Skeletal muscle tissue (tissue), 4 donors: Measurements from ENCODE around the gene PPID. TPM values are rescaled to one million over a fixed set of nuclear protein-coding genes. Genes with fewer than 3 reads are reported as not detected.
A peak's percentile ranks its signal among the peaks of the same experiment; 100 is the strongest.

Experiments
- H3K27ac ChIP-seq: one replicate; pipeline ENCODE4 v1.7.0; 2013; ENCODE audit warnings: mild to moderate bottlenecking, low read depth, low read length, inconsistent platforms
- H3K27me3 ChIP-seq, 3 donors: one replicate each; pipeline ENCODE4 v1.7.0; 2013; ENCODE audit warnings: low read length in 3 of 3; ENCODE audit not compliant: control insufficient read depth in 3 of 3, insufficient read depth in 3 of 3
- H3K36me3 ChIP-seq, 3 donors: one replicate each; pipeline ENCODE4 v1.7.0; 2013; ENCODE audit warnings: low read length in 3 of 3; ENCODE audit not compliant: control insufficient read depth in 3 of 3, insufficient read depth in 3 of 3
- H3K4me1 ChIP-seq, 3 donors: one replicate each; pipeline ENCODE4 v1.7.0; 2013; ENCODE audit warnings: low read length in 3 of 3, mild to moderate bottlenecking in 3 of 3; ENCODE audit not compliant: control insufficient read depth in 3 of 3, insufficient read depth in 3 of 3
- H3K4me3 ChIP-seq, 3 donors: one replicate each; pipeline ENCODE4 v1.7.0; 2013; ENCODE audit warnings: low read length in 3 of 3
- H3K9ac ChIP-seq, 3 donors: one replicate each; pipeline ENCODE4 v1.7.0; 2013; ENCODE audit warnings: low read length in 3 of 3, mild to moderate bottlenecking in 3 of 3, moderate library complexity in 2 of 3, low read depth in 1 of 3
- H3K9me3 ChIP-seq, 3 donors: one replicate each; pipeline ENCODE4 v1.7.0; 2013; ENCODE audit warnings: low read length in 3 of 3; ENCODE audit not compliant: control insufficient read depth in 3 of 3
- total RNA-seq: library from RNA; depleted of rRNA; stranded (reverse); fragments of >200 nt; gene quantifications from one replicate; pipeline ENCODE4 v1.2.3, GENCODE V29; 2014
- donor health status: Osteomylitis.

PPID gene
- total RNA-seq, 1 donor from 2014 or later, result 24.0 TPM

- no peaks in the 10 kb centered on the region for H3K27me3 ChIP-seq
- H3K9me3 ChIP-seq, result no peaks in the 10 kb centered on the region
- no peak overlapping the region for H3K27ac ChIP-seq
- H3K4me3 ChIP-seq, result no peak overlapping the region
- H3K4me1 ChIP-seq, result no peaks in the 10 kb centered on the region
- no peaks in the 10 kb centered on the region for H3K36me3 ChIP-seq
- no peak overlapping the region for H3K9ac ChIP-seq
These were observed 16.4 kb upstream of the PPID start for GRCh38 chr4:158739600-158739999.

DNA sequence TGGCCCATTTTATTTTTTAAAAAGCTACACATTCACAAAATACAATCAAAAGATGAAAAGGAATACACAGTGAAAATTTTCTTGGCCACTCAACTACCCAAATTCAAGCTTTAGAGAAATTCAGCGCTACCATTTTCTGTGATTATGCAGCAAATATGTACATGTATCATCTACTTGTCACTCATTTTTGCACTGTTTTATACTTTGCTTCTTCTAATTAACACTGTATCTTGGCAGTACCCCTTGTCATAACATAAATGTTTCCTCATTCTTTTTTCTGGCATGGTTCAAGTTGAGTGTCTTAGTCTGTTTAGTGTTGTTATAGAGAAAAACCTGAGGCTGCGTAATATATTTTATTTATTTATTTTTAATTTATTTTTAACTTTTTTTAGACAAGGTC, 15.7 kb upstream of the PPID start:
- no peaks in the 10 kb centered on the region for H3K4me1 ChIP-seq
- H3K36me3 ChIP-seq, result no peaks in the 10 kb centered on the region
- H3K4me3 ChIP-seq, result no peak overlapping the region
- H3K9ac ChIP-seq, result no peak overlapping the region
- H3K27me3 ChIP-seq, result no peaks in the 10 kb centered on the region
- no peaks in the 10 kb centered on the region for H3K9me3 ChIP-seq
- no peak overlapping the region for H3K27ac ChIP-seq

- Histone ChIP-seq H3K4me1 (no peaks in the 10 kb centered on the region), H3K9me3 (no peaks in the 10 kb centered on the region), H3K27me3 (no peaks in the 10 kb centered on the region), H3K4me3 (no peak overlapping the region), H3K27ac (no peak overlapping the region), H3K36me3 (no peaks in the 10 kb centered on the region), H3K9ac (peak overlapping the region in 1 of 3 donors; percentile 1)
These were observed 6.7 kb upstream of the PPID start for GRCh38 chr4:158729716-158730559.

DNA sequence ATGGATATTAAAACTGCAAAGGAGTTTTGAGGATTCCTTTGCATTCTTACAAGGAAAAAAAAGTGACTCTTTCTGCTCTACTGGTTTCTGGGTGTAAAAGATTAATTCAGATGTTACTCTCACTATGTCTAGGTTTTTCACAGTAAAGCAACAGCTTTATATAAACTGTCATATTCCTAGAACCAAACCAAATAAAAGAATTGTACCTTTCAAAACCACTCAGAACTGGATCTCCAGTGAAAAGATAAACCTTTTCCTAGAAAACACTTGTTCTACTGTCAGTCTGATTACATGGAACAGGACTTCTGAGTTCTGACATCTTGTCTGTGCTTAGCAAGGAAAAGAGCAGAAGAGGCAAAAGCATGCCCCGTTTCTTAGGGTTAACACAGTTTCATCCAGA, 5.0 kb upstream of the PPID start:
- no peak overlapping the region for H3K27ac ChIP-seq
- no peak overlapping the region for H3K9ac ChIP-seq
- peaks cover 0 to 3% (median 3%) of the 10 kb centered on the region in 3 donors for H3K4me1 ChIP-seq
- H3K4me3 ChIP-seq, result no peak overlapping the region
- H3K36me3 ChIP-seq, result no peaks in the 10 kb centered on the region
- H3K27me3 ChIP-seq, result no peaks in the 10 kb centered on the region
- H3K9me3 ChIP-seq, result no peaks in the 10 kb centered on the region

GRCh38 chr4:158726633-158727032, 3.4 kb upstream of the PPID start:
- H3K9ac ChIP-seq, result no peak overlapping the region
- H3K27me3 ChIP-seq, result no peaks in the 10 kb centered on the region
- H3K9me3 ChIP-seq, result no peaks in the 10 kb centered on the region
- H3K4me1 ChIP-seq, result peaks cover 10 to 12% (median 11%) of the 10 kb centered on the region in 3 donors
- no peak overlapping the region for H3K4me3 ChIP-seq
- no peak overlapping the region for H3K27ac ChIP-seq
- H3K36me3 ChIP-seq, result no peaks in the 10 kb centered on the region

GRCh38 chr4:158724637-158725036, 1.4 kb upstream of the PPID start:
- Histone ChIP-seq H3K9ac (no peak overlapping the region), H3K4me3 (no peak overlapping the region), H3K27me3 (no peaks in the 10 kb centered on the region), H3K9me3 (no peaks in the 10 kb centered on the region), H3K27ac (no peak overlapping the region), H3K36me3 (peaks cover 2 to 9% (median 9%) of the 10 kb centered on the region in 3 donors), H3K4me1 (peaks cover 12 to 16% (median 13%) of the 10 kb centered on the region in 3 donors)

- peak overlapping the region; percentile 83 to 92 (median 88) for H3K4me3 ChIP-seq
- peak overlapping the region; percentile 90 for H3K27ac ChIP-seq
- H3K9me3 ChIP-seq, result no peaks in the 10 kb centered on the region
- H3K36me3 ChIP-seq, result peaks cover 5 to 31% (median 27%) of the 10 kb centered on the region in 3 donors
- H3K27me3 ChIP-seq, result no peaks in the 10 kb centered on the region
- peak overlapping the region; percentile 94 to 97 (median 94) for H3K9ac ChIP-seq
- peaks cover 12 to 17% (median 13%) of the 10 kb centered on the region in 3 donors for H3K4me1 ChIP-seq
These were observed 792 bp downstream of the PPID start for GRCh38 chr4:158722291-158722916.

GRCh38 chr4:158721680-158722079, 1.5 kb downstream of the PPID start:
- peak overlapping the region in 1 of 3 donors; percentile 94 for H3K9ac ChIP-seq
- H3K36me3 ChIP-seq, result peaks cover 5 to 37% (median 27%) of the 10 kb centered on the region in 3 donors
- no peak overlapping the region for H3K4me3 ChIP-seq
- no peaks in the 10 kb centered on the region for H3K9me3 ChIP-seq
- no peaks in the 10 kb centered on the region for H3K27me3 ChIP-seq
- peaks cover 12 to 17% (median 13%) of the 10 kb centered on the region in 3 donors for H3K4me1 ChIP-seq
- no peak overlapping the region for H3K27ac ChIP-seq

DNA sequence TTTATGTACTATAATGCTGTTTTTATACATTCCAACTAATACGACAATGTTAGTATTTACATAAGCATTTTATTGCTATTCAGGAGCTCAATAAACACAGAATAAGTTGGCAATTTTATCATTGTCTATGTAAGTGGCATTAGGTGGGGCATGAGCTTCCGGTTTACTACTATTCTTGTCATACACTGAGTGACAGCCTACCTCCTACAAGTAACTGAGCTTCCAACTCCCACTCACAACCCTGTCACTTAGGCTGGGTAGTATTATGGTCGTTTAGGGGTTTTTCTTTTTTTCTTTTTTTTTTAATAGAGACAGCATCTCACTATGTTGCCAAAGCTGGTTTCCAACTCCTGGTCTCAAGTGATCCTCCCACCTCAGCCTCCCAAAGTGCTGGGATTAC, 7.4 kb downstream of the PPID start:
- Histone ChIP-seq H3K36me3 (peaks cover 17 to 72% (median 59%) of the 10 kb centered on the region in 3 donors), H3K4me1 (peaks cover 0 to 4% (median 2%) of the 10 kb centered on the region in 3 donors), H3K9ac (no peak overlapping the region), H3K9me3 (no peaks in the 10 kb centered on the region), H3K27me3 (no peaks in the 10 kb centered on the region), H3K4me3 (no peak overlapping the region), H3K27ac (no peak overlapping the region)

DNA sequence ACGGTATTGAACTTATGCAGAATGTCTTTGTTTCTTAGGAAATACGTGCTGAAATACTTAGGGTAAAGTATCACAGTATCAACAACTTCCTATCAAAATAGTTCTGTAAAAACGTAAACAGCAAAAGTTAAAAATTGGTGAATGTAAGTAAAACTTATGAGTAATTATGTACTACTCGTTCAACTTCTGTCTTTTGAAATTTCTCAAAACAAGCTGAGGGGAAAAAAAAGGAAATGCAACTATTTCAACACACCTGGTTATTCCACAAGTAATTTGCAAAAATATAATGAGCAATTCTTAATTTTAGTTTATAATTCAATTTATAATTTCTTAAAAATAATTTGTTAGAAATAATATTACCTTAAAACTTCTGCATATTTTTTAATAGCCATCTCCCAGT, 8.3 kb downstream of the PPID start:
- H3K27ac ChIP-seq, result no peak overlapping the region
- no peaks in the 10 kb centered on the region for H3K9me3 ChIP-seq
- H3K4me1 ChIP-seq, result peaks cover 0 to 3% (median under 1%) of the 10 kb centered on the region in 3 donors
- no peak overlapping the region for H3K9ac ChIP-seq
- no peak overlapping the region for H3K4me3 ChIP-seq
- H3K27me3 ChIP-seq, result no peaks in the 10 kb centered on the region
- H3K36me3 ChIP-seq, result peaks cover 15 to 78% (median 65%) of the 10 kb centered on the region in 3 donors
